HG03108 (cell line): ENCODE measurements around the gene EXOSC10.
"Not testable (repeated sequence)": the region's sequence is repeated elsewhere in the genome, so short reads cannot be mapped to it uniquely, and the experiment has no call there.

Experiments
- ATAC-seq: cut with Tn5 transposase; IDR thresholded peaks from one replicate; pipeline ENCODE4 v1.9.1; 2021; ENCODE audit warnings: moderate library complexity; ENCODE audit not compliant: unreplicated experiment

The EXOSC10 gene

DNA sequence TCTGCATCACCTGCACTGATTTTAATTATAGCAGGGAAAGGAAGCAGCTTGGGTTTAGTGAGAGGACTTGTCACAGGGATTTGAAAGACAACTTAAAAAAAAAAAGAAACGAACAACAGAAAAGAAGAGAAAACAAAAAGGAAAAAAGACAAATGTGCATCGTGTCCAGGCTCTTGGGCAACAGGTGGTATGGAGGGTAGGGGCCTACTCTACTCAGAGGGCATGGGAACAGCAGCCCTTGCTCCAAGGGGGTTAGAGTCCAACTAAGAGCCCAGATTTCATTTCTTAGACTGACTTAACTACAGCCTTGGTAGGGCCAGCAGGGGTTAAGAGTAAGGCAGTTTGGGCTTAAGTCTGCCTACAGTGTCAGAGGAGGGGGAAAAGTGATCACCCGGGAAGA lies 15.3 kb upstream of the EXOSC10 start:
- no peak for ATAC-seq

DNA sequence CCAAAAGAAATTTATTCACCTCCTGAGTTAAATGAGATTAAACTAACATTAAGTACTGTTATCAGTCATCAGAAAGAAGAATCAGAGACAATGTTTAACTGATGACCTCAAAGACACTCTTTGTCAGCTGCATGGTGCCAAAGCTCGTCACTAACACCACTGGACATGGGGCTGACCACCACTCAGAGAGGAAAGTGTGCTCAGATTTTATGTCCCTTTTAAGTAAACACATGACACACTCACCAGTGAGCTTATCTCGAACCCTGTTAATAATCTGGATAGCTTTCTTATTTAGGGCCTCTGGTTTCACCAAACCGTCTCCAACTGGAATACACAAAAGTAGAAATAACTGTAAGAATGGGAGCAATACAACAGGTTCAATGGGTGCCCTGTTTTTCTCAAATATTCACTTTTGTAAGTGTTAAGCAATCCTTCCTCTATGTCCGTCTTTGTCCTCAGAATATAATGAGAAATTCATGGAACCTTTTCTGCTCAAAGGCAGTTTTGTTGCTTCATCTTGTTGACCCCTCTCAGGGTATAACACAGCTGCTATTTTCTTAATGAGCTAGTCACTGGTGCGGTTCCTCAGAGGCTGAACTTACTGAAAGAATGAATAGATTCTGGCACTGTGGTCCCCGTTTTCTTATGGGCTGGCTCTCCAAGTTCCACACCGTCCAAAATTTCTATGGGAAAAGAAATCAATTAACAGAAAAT lies 9.5 kb upstream of the EXOSC10 start:
- no peak for ATAC-seq

DNA sequence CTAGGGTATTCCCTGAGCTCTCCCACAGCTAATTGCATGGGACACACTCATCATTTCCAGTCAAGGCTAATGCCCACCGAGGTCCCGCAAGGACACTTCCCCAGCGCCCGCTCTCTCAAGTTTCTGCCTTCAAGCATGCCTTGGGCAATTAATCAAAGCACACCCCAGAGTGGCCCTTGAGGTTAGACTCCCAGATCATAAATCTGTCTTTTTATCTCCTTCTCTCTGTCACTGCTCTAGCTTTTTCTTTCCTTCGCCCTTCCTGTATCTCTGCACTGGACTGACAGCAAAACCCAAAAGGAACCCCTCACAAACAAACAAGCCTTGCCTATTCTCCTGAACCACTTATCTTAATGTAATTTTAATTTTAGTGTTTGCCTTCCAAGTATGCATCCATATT lies 7.9 kb upstream of the EXOSC10 start:
- ATAC-seq = no peak

DNA sequence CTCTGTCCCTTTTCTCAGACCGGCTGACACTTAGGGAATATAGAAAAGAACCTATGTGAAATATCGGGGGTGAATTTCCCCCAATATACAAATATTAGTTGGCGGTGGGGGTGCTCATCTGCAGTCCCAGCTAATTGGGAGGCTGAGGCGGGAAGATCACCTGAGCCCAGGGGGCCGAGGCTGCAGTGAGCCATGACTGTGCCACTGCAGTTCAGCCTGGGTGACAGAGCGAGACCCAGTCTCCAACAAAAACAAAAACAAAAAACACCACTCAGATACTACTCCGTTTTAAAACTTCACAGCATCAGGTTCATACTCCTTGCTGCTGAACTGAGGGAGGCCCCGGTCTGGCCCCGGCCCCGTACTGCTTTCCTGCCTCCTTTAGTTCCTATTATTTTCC lies 5.9 kb upstream of the EXOSC10 start:
- no peak for ATAC-seq

DNA sequence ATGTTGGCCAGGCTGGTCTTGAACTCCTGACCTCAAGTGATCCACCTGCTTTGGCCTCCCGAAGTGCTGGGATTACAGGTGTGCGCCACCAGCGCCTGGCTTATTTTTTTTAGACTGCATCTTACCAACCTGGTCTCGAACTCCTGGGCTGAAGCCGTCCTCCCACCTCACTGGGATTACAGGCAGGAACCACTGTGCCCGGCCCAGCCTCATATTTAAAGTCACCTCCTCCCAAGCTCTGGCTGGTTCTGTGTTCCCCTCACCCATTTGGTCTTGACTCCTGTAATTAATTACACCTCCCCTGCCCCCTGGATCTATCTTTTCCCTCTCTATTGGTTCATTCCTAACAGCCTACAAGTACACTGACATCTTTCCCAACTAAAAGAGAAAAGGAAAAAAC lies 1.7 kb upstream of the EXOSC10 start:
- no peak for ATAC-seq

DNA sequence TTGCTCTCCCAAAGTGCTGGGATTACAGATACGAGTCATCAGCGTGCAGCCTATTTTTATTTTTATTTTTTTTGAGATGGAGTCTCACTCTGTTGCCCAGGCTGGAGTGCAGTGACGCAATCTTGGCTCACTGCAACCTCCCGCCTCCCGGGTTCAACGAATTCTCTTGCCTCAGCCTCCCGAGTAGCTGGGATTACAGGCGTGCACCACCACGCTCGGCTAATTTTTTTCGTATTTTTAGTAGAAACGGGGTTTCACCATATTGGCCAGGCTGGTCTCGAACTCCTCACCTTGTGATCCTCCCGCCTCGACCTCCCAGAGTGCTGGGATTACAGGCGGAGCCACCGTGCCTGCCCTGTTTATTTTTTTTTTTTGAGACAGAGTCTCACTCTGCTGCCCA lies 1.1 kb upstream of the EXOSC10 start:
- ATAC-seq = not testable (repeated sequence)

DNA sequence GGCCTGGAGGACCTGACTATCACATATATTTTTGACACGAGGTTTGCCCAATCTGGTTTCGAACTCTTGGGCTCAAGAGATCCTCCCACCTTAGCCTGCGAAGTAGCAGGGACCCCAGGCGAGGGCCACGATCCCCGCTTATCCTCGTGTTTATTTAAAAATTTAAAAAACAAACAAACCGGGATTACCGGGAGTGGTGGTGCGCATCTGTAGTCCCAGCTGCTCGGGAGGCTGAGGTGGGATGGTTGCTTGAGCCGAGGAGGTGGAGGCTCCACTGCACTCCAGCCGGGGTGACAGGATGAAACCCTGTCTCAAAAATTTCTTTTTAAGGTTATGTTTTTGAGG lies 452 bp upstream of the EXOSC10 start:
- ATAC-seq = no peak

DNA sequence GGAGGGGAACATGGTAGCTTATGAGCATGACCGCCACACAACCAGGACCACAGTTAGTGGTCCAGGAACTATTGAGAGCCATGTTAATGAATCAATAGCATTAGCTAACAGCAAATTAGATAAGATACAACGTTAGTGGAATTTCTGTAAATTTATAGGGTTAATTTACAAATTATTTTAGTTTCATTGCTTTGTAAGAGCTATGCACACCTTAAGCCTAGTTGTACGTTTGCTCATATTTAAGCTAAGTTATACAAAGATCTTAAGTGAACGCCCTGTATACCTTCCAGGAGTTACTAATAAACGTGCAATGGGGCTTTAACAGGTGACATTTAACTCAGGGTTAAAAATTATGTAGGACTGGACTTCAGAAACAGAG lies 749 bp downstream of the EXOSC10 start:
- no peak for ATAC-seq

DNA sequence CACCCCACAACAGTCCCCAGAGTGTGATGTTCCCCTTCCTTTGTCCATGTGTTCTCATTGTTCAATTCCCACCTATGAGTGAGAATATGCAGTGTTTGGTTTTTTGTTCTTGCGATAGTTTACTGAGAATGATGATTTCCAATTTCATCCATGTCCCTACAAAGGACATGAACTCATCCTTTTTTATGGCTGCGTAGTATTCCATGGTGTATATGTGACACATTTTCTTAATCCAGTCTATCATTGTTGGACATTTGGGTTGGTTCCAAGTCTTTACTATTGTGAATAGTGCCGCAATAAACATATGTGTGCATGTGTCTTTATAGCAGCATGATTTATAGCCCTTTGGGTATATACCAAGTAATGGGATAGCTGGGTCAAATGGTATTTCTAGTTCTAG lies 15.9 kb downstream of the EXOSC10 start:
- not testable (repeated sequence) for ATAC-seq

DNA sequence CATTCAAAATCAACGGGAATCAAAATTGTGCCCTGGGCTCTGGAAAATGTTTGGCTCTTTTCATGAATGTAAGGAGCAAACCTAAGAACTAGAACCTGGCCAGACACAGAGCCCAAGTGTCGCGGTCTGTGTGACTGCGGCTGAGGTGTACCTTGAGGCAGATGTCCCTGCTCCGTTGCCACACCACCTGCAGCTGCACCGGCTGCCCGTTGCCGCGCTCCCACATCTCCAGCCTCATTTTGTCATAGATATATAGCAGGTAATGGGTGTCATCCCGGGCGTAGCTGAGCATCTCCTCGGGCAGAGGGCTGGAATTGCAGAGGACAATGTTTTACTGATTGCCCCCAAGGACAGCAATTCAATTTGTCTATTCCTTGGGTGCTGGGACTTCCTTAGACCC lies 18.7 kb downstream of the EXOSC10 start:
- ATAC-seq = no peak

DNA sequence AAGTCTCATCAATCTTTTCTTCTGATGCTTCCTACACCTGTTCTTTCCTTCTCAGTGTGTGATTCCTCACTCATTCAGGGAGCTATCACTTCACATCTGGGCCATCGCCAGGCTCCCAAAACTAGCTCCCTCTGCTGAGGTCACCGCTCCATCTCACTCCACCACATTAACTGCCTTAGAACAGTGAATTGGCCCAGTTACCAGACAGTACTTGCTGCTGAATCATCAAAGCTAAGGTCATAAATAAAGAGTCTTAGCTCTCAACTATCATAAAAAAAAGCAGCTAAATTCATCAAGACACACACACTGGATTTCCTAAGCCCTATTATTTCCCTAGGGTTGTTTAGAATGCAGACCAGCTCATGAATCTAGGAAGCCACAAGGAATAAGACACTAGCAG lies 21.0 kb downstream of the EXOSC10 start:
- ATAC-seq = no peak

DNA sequence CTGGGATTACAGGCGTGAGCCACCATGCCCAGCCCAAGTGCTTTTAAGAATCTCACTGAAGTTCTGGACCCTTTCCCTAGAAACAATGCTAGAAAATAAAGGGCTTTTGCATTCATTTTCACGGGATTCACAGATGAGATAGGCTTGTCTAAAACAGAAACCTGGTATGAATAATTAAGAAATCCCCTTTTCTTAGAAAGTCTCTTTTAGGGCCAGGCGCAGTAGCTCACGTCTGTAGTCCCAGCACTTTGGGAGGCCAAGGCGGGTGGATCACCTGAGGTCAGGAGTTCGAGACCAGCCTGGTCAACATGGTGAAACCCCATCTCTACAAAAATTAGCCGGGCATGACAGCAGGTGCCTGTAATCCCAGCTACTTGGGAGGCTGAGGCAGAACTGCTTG lies 26.3 kb downstream of the EXOSC10 start:
- ATAC-seq = not testable (repeated sequence)

DNA sequence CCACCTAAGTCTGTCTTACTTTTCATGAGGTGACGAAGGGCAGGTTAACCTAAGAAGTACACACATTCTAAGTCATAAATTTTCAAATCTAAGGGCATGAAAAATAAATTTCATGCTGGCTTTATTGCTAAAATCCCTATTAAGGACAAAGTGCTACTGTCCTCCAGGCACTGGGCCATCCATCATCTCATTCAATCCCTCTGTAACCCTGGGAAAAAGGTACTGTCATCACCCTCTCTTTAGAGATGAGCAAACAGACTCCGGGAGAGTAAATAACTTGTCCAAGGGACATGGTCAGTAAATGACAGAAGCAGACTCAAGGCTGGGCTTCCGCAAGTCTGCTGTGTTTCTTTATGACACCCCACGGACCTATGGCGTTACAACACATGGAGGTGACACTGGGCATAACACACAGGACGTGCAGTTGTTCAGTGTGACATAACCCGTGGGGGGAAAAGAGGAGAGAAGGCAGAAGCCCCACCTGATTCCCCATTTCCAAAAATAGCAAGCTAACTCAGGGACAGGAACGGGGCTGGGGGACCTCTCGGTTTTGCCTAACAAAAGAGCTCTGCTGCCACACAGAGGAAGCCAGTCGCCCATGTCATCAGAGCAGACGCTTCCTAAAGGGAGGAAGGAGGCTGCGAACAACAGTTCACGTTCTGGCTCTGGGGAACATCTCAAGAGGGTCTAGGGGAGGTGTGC lies 27.3 kb downstream of the EXOSC10 start:
- no peak for ATAC-seq

DNA sequence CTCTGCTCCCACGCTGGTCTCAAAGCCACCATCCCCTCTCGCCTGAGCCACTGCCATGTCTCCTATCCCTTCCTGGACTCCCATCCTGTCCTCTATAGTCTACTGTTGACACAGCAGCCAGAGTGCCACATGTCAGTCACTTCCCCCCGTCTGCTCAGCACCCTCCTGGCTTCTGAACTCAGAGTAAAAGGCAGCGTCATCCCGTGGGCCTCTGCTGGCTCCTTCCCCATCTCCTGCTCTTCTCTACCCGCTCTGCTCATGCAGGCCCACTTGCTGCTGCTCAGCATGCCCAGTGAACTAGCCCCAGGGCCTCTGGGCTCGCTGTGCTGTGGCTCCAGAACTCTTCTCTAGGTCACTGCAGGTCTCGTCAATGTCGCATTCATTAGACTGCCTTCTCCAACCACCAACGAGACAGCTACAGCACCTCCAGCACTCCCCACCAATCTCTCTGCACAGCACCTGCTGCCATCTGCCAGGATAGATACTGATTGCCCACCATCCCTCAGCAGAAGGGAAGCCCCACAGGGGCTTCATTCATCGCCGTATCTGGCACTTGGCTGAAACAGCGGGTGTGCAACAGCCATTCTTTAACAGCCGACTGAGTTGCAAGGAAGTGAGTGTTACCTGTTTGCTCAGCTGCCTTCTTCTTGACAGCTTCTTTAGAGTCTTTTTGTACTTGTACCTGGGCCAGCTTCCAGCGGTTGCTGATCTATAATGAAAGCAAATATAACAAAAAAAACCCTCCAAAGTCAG lies 28.0 kb downstream of the EXOSC10 start:
- no peak for ATAC-seq

DNA sequence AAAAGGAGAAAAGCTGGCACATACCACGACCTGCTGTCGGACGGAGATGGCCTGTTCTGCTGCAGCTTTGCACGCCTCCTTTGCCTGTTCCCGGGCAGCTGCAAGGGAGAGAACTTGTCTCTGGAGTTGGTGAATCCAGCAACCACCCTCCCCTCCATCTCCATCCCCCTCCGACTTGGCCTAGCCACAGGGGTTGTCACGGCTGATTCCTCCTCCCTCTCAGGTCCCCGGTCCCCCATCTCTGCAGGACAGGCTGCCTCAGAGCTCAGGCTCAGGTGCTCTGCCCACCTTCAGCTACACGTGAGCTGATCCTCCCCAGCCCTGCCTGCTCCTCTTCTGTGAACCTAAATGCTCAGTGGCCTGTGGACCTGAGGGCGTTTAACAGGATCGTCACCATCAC lies 28.8 kb downstream of the EXOSC10 start:
- no peak for ATAC-seq

DNA sequence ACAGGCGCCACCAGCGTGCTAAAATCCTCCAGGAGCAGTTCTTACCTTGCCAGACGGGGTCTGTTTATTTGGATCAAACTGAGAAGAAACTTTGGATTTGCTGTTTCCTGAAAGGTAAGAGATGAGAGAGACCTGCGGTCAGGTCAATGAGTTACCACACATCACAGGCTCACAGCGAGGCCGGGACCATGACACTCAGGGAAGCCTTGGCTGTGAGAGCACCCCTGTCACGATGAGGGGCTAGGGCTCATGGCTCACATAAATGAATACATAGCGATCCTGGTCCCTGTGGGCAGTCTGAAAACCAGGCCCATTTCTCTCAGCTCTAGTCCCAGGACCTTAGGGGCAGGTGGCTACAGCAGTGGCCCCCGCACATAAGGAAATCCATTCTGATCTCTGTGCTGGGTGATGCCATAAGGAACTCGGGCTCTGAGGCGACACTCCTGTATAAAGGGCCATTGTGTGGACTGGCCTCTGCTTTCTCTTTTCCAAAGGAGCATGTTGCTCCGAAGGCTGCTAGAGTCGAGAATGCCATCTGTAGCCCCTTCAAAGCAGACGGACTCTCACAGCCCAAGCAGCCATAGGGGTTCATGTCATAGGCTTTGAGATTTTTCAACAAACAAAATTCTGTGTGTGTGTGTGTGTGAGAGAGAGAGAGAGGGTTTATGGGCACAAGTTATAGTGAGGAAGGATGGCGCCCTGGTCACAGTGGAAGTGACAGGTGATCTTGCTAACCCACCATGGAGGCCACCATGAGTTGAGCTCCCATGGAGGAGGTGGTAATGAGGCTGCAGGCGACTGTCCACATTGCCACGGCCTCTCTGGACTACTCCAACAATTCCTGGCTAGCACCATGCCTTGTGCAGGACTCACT lies 30.8 kb downstream of the EXOSC10 start:
- ATAC-seq = no peak

DNA sequence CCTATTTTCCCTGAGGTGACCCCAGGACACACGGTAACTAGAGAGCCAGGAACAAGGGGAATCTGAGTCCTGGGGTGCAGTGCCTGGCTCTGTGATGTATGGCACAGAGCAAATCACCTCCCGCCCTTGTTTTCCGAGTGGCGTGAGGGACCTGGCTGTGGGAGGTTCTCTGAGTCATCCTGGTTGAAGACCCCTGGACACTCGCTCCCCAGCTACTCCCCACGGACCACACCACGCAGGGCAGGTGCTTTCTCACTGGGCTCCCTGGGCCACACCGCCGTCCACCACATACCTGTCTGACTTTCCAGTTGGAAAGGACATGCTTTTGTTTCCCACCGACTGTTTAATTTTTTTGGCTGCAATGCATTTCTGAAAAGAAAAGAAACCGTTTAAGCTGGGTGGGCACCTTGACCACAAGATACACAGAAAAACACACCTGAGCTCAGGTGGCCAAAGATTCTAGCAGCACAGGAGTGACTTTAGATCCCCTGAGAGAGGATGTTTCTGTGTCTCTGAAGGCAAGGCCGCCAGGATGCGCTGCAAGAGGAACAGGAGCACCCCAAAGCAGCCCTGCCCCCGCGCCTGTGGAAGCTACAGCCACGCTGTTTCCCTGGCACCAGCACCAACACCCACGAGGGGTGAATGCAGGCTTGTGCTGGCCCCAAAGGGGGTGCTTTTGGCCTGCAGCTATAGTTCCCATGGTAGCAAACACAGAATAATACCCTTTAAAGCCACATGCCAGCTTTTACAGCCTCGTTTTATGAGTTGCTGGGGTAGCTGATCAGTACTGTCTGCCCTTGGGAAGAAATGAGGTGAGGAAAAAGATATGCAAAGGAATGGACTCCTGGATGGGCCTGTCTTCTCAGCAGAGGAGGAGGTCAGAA lies 31.7 kb downstream of the EXOSC10 start:
- ATAC-seq = no peak

DNA sequence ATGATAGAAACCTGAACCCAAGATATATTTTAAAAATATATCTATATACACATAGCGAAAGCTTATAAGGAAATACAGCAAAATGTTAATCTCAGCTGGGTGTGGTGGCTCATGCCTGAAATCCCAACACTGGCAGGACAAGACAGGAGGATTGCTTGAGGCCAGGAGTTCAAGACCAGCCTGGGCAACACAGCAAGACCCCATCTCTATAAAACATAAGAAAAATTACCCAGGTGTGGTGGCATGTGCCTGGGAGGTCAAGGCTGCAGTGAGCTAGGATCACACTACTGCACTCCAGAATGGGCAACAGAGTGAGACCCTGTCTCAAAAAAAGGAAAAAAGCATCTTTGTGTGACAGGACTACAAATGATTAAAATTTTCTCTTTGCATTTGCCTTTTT lies 33.9 kb downstream of the EXOSC10 start:
- ATAC-seq = no peak

DNA sequence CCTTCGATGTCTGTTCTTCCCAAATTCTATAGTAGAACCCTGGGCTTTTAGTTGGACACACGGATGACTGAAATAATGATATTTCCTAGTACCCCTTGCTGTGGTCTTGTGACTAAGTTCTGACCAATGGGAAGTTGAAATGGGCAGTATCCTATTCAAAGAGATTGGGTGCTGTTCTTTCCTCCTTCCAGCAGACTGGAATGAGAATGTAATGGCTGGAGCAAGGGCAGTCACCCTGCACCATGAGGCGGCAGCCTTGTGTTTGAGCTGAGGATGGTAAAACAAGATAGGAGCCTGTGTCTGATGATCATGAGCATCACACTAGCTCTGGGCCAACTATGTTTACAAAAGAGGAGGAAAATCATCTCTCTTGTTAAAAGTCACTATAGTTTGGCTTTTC lies 34.7 kb downstream of the EXOSC10 start:
- no peak for ATAC-seq

DNA sequence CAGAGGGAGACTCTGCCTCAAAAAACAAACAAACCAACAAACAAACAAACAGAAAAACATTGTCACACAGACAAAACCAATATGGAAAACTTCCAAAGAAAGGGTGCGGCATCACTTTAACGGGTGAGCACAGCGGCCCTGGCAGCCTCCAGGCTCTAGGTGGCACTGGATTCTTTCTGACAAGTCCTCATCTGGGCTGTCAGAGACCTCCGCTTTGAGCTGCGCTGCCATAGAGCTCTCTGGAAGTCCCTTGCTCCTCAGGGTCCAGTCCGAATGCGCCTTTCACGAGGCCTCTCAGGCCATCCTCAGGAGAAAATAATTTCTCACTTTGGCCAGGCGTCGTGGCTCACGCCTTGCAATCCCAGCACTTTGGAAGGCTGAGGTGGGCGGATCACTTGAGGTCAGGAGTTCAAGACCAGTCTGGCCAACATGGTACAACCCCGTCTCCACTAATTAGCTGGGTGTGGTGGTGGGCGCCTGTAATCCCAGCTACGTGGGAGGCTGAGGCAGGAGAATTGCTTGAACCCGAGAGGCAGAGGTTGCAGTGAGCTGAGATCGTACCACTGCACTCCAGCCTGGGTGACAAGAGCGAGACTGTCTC lies 35.6 kb downstream of the EXOSC10 start:
- ATAC-seq = not testable (repeated sequence)
